HepG2 (cell line): ENCODE data around the gene DBNDD2. TPM values are rescaled to one million over a fixed set of nuclear protein-coding genes. Genes with fewer than 3 reads are reported as not detected.

Source experiments
- CEBPZ ChIP-seq: IDR thresholded peaks from 2 replicates; pipeline ENCODE4 v1.6.1; 2012; ENCODE audit warnings: low read length, improper control_type of control experiment
- FOXA3 ChIP-seq: IDR thresholded peaks from 2 replicates; pipeline ENCODE4 v1.6.1; 2016; ENCODE audit warnings: missing genetic modification reagents, missing compliant biosample characterization
- FOXC1 ChIP-seq: sonication (generic); formaldehyde crosslinking; IDR thresholded peaks from 2 replicates; pipeline ENCODE4 v1.8.0; 2022; ENCODE audit warnings: mild to moderate bottlenecking, missing genetic modification reagents, borderline replicate concordance
- GTF3A ChIP-seq: sonication (generic); formaldehyde crosslinking; conservative IDR thresholded peaks from 2 replicates; pipeline ENCODE4 v1.4.0; 2020; ENCODE audit warnings: mild to moderate bottlenecking, missing genetic modification reagents
- GZF1 ChIP-seq: sonication (generic); formaldehyde crosslinking; IDR thresholded peaks from 2 replicates; pipeline ENCODE4 v1.5.1; 2020; ENCODE audit warnings: mild to moderate bottlenecking, missing genetic modification reagents
- KLF12 ChIP-seq: sonication (generic); formaldehyde crosslinking; IDR thresholded peaks from 2 replicates; pipeline ENCODE4 v1.4.0; 2020; ENCODE audit warnings: missing genetic modification reagents, borderline replicate concordance
- MED8 ChIP-seq: sonication (generic); formaldehyde crosslinking; IDR thresholded peaks from 2 replicates; pipeline ENCODE4 v1.8.1; 2023; ENCODE audit warnings: mild to moderate bottlenecking, missing genetic modification reagents; ENCODE audit not compliant: insufficient replicate concordance
- MXD3 ChIP-seq: IDR thresholded peaks from 2 replicates; pipeline ENCODE4 v1.6.1; 2016; ENCODE audit warnings: mild to moderate bottlenecking, missing biosample characterization, missing genetic modification reagents
- PATZ1 ChIP-seq: sonication (generic); formaldehyde crosslinking; IDR thresholded peaks from 2 replicates; pipeline ENCODE4 v1.4.0; 2020; ENCODE audit warnings: missing genetic modification reagents
- PRPF4 ChIP-seq: fragments of 200-400 bp; formaldehyde crosslinking; IDR thresholded peaks from 2 replicates; pipeline ENCODE4 v1.6.1; 2016; ENCODE audit warnings: low read length, low read depth; ENCODE audit not compliant: poor library complexity, severe bottlenecking
- RNF219 ChIP-seq: sonication (generic); formaldehyde crosslinking; IDR thresholded peaks from 2 replicates; pipeline ENCODE4 v1.5.0; 2020; ENCODE audit warnings: mild to moderate bottlenecking, missing genetic modification reagents
- SAFB2 ChIP-seq: sonication (generic); formaldehyde crosslinking; IDR thresholded peaks from 2 replicates; pipeline ENCODE4 v1.5.1; 2020; ENCODE audit warnings: missing genetic modification reagents, low read depth, mild to moderate bottlenecking, borderline replicate concordance
- SOX6 ChIP-seq, 2 experiments: fragments of 450-650 bp in 1 of 2; sonication (generic) in 1 of 2; formaldehyde crosslinking in 1 of 2; IDR thresholded peaks; 2 replicates each; pipeline versions ENCODE4 v1.4.0 to v1.6.1; 2017 to 2020; ENCODE audit warnings: antibody characterized with exemption in 1 of 2, mild to moderate bottlenecking in 1 of 2, missing genetic modification reagents in 1 of 2
- ZFX ChIP-seq: sonication (generic); formaldehyde crosslinking; IDR thresholded peaks from 2 replicates; pipeline ENCODE4 v1.4.0; 2020; ENCODE audit warnings: mild to moderate bottlenecking, low read depth, missing genetic modification reagents, moderate library complexity
- ZNF350 ChIP-seq: sonication (generic); formaldehyde crosslinking; IDR thresholded peaks from 2 replicates; pipeline ENCODE4 v1.4.0; 2020; ENCODE audit warnings: mild to moderate bottlenecking, low read depth, missing genetic modification reagents, borderline replicate concordance
- ZNF451 ChIP-seq: sonication (generic); formaldehyde crosslinking; IDR thresholded peaks from 2 replicates; pipeline ENCODE4 v1.5.0; 2020; ENCODE audit warnings: mild to moderate bottlenecking, missing genetic modification reagents
- polyA plus RNA-seq, 8 experiments: library from polyadenylated mRNA; depleted of rRNA in 3 of 8; stranded (reverse) in 7 of 8; unstranded in 1 of 8; fragments of >200 nt; fragmentation: Illumina TruSeq in 4 of 8; extraction: Trizol in 4 of 8; gene quantifications; 2 replicates each; pipeline versions ENCODE4 v1.2.1 to v1.2.3, GENCODE V29; 2011 to 2016; ENCODE audit warnings: low read depth in 4 of 8, missing spikeins in 1 of 8, mixed read lengths in 1 of 8; ENCODE audit not compliant: insufficient read depth in 1 of 8
- total RNA-seq, 5 experiments: library from RNA; depleted of rRNA; stranded (reverse); fragments of >200 nt; fragmentation: Illumina TruSeq; extraction: Trizol; gene quantifications; 2 replicates each; pipeline ENCODE4 v1.2.3, GENCODE V29; 2016; ENCODE audit warnings: low read depth in 1 of 5
- TF ChIP-seq, protein P1 (sequence below): sonication (generic); formaldehyde crosslinking; IDR thresholded peaks from 2 replicates; pipeline ENCODE4 v1.5.0; 2020; ENCODE audit warnings: mild to moderate bottlenecking, missing genetic modification reagents, moderate library complexity

DBNDD2 gene
- total and polyA plus RNA-seq, 2 of the 13 experiments (the other 11 are each of a cell fraction or from before 2014, with no cell fraction given), result 16.7 to 47.6 TPM

- no peak for TF ChIP-seq GTF3A (CRISPR knock-in tag)
- TF ChIP-seq KLF12 (CRISPR knock-in tag), result peak; percentile 62; the same call in 1 of the 2 replicates
- 0 out of 2 replicates have a peak, but pooled peaks have one; percentile 56 for TF ChIP-seq ZNF451
- TF ChIP-seq SAFB2 (CRISPR knock-in tag), result peak; percentile 78; the same call in 1 of the 2 replicates
- peak; percentile 96; the same call in 1 of the 2 replicates for TF ChIP-seq MXD3 (CRISPR knock-in tag)
- peak; percentile 90; the same call in 1 of the 2 replicates for TF ChIP-seq FOXC1 (CRISPR knock-in tag)
- TF ChIP-seq ZFX (CRISPR knock-in tag), result peak; percentile 88
- TF ChIP-seq, protein P1, sequence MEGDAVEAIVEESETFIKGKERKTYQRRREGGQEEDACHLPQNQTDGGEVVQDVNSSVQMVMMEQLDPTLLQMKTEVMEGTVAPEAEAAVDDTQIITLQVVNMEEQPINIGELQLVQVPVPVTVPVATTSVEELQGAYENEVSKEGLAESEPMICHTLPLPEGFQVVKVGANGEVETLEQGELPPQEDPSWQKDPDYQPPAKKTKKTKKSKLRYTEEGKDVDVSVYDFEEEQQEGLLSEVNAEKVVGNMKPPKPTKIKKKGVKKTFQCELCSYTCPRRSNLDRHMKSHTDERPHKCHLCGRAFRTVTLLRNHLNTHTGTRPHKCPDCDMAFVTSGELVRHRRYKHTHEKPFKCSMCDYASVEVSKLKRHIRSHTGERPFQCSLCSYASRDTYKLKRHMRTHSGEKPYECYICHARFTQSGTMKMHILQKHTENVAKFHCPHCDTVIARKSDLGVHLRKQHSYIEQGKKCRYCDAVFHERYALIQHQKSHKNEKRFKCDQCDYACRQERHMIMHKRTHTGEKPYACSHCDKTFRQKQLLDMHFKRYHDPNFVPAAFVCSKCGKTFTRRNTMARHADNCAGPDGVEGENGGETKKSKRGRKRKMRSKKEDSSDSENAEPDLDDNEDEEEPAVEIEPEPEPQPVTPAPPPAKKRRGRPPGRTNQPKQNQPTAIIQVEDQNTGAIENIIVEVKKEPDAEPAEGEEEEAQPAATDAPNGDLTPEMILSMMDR (CRISPR knock-in tag), result peak; percentile 38; the same call in 1 of the 2 replicates
- TF ChIP-seq RNF219, result no peak
- TF ChIP-seq SOX6 (IDR thresholded peaks at IDR 0.05), result no peak
- peak; percentile 59 for TF ChIP-seq SOX6 (CRISPR knock-in tag; IDR thresholded peaks at IDR 0.05)
- peak; percentile 99 for TF ChIP-seq ZNF350
- TF ChIP-seq FOXA3, result peak; percentile 60
- no peak for TF ChIP-seq MED8 (CRISPR knock-in tag)
- peak; percentile 88; the same call in 1 of the 2 replicates for TF ChIP-seq GZF1 (CRISPR knock-in tag)
- no peak for TF ChIP-seq PRPF4
- no peak for TF ChIP-seq CEBPZ
- TF ChIP-seq PATZ1 (CRISPR knock-in tag), result peak; percentile 50
Observed at GRCh38 chr20:45415822-45416637, 7.9 kb downstream of the DBNDD2 start, which contains the start of gene PIGT (continued).
